CD14-positive monocyte (primary cell): ENCODE results near the gene DPP6. TPM values are rescaled to one million over a fixed set of nuclear protein-coding genes. Genes with fewer than 3 reads are reported as not detected.

ENCODE experiments used
- DNase-seq, 3 donors: peaks; one replicate each; pipeline ENCODE4 v3.0.0-alpha.2; 2011 to 2022
- H2AFZ ChIP-seq: 2 replicates; pipeline ENCODE4 v1.6.0; 2012; ENCODE audit warnings: mild to moderate bottlenecking, low read depth, low read length, inconsistent platforms; ENCODE audit not compliant: insufficient read depth, poor library complexity, severe bottlenecking
- H3K27ac ChIP-seq, 2 donors: 1 replicate in 1 of 2; 2 replicates in 1 of 2; pipeline ENCODE4 v1.5.1; 2012 to 2013; ENCODE audit warnings: low read length in 2 of 2, control low read depth in 1 of 2, inconsistent platforms in 1 of 2, low read depth in 1 of 2, mild to moderate bottlenecking in 1 of 2
- H3K27me3 ChIP-seq, 2 donors: one replicate each; pipeline versions ENCODE4 v1.6.0 to v1.6.1; 2011 to 2013; ENCODE audit warnings: low read length in 2 of 2; ENCODE audit not compliant: control insufficient read depth in 2 of 2, insufficient read depth in 2 of 2
- H3K36me3 ChIP-seq, 2 donors: replicated peaks in 1 of 2; 1 replicate in 1 of 2; 2 replicates in 1 of 2; pipeline versions ENCODE4 v1.5.1 to v1.6.1; 2012 to 2013; ENCODE audit warnings: low read length in 2 of 2, control low read depth in 1 of 2, inconsistent platforms in 1 of 2, mild to moderate bottlenecking in 1 of 2; ENCODE audit not compliant: insufficient read depth in 2 of 2, control insufficient read depth in 1 of 2
- H3K4me1 ChIP-seq, 2 donors: 1 replicate in 1 of 2; 2 replicates in 1 of 2; pipeline versions ENCODE4 v1.5.1 to v1.6.1; 2012 to 2013; ENCODE audit warnings: low read length in 2 of 2, control low read depth in 1 of 2, inconsistent platforms in 1 of 2, mild to moderate bottlenecking in 1 of 2, moderate library complexity in 1 of 2; ENCODE audit not compliant: insufficient read depth in 2 of 2, control insufficient read depth in 1 of 2
- H3K4me2 ChIP-seq: replicated peaks from 2 replicates; pipeline ENCODE3; 2012; ENCODE audit warnings: low read length, moderate library complexity, mild to moderate bottlenecking; ENCODE audit not compliant: poor library complexity, severe bottlenecking; ENCODE audit errors: extremely low read depth
- H3K4me3 ChIP-seq, 3 experiments: fragments of 200-600 bp in 1 of 3; sonication (generic) in 1 of 3; replicated peaks in 1 of 3; 1 replicate in 2 of 3; 2 replicates in 1 of 3; pipeline ENCODE4 v1.5.1; 2011 to 2013; ENCODE audit warnings: low read length in 3 of 3, mild to moderate bottlenecking in 3 of 3, control low read depth in 2 of 3, low read depth in 2 of 3, inconsistent platforms in 1 of 3, moderate library complexity in 1 of 3
- H3K79me2 ChIP-seq: 2 replicates; pipeline ENCODE4 v1.6.0; 2012; ENCODE audit warnings: mild to moderate bottlenecking, control low read depth, inconsistent platforms, low read length, moderate library complexity; ENCODE audit not compliant: insufficient read depth
- H3K9ac ChIP-seq: 2 replicates; pipeline ENCODE4 v1.6.0; 2017; ENCODE audit warnings: low read length, mild to moderate bottlenecking; ENCODE audit not compliant: insufficient read depth, poor library complexity, severe bottlenecking
- H3K9me3 ChIP-seq, 2 donors: replicated peaks in 1 of 2; 1 replicate in 1 of 2; 2 replicates in 1 of 2; pipeline versions ENCODE4 v1.5.1 to v1.6.1; 2012 to 2013; ENCODE audit warnings: low read length in 2 of 2, control low read depth in 1 of 2; ENCODE audit not compliant: control insufficient read depth in 1 of 2, insufficient read depth in 1 of 2
- H4K20me1 ChIP-seq: 2 replicates; pipeline ENCODE4 v1.6.0; 2012; ENCODE audit warnings: mild to moderate bottlenecking, low read length, control low read depth, moderate library complexity; ENCODE audit not compliant: insufficient read depth
- H3K27ac Mint-ChIP-seq, 7 donors: one replicate each; pipeline ENCODE4 v1.8.0; 2020; ENCODE audit warnings: mild to moderate bottlenecking in 7 of 7, mixed read lengths in 7 of 7, moderate library complexity in 6 of 7, inconsistent platforms in 2 of 7
- H3K27me3 Mint-ChIP-seq, 3 donors: one replicate each; pipeline ENCODE4 v1.8.0; 2021 to 2022; ENCODE audit warnings: low read depth in 3 of 3, mild to moderate bottlenecking in 3 of 3, mixed read lengths in 3 of 3, moderate library complexity in 3 of 3, inconsistent platforms in 1 of 3
- H3K36me3 Mint-ChIP-seq, 2 donors: one replicate each; pipeline ENCODE4 v1.8.0; 2020; ENCODE audit warnings: mixed read lengths in 2 of 2, inconsistent platforms in 1 of 2, mild to moderate bottlenecking in 1 of 2
- H3K4me1 Mint-ChIP-seq: one replicate; pipeline ENCODE4 v1.8.0; 2020; ENCODE audit warnings: mild to moderate bottlenecking, mixed read lengths
- H3K4me3 Mint-ChIP-seq, 2 donors: one replicate each; pipeline ENCODE4 v1.8.0; 2020; ENCODE audit warnings: mild to moderate bottlenecking in 2 of 2, mixed read lengths in 2 of 2, moderate library complexity in 1 of 2
- H3K9me3 Mint-ChIP-seq, 7 donors: one replicate each; pipeline ENCODE4 v1.8.0; 2020 to 2022; ENCODE audit warnings: mixed read lengths in 7 of 7, mild to moderate bottlenecking in 6 of 7, moderate library complexity in 6 of 7, inconsistent platforms in 2 of 7
- CTCF ChIP-seq: fragments of 200-600 bp; IDR thresholded peaks from one replicate; pipeline ENCODE4 v1.8.0; 2022; ENCODE audit warnings: antibody characterized with exemption, mild to moderate bottlenecking
- WGBS: methylation state at CpG from one replicate; pipeline ENCODE4 v1.1.5; 2013; ENCODE audit warnings: missing lambda C conversion rate; ENCODE audit not compliant: insufficient coverage; 5-methylcytosine and 5-hydroxymethylcytosine counted together
- intact Hi-C, 2 donors: fragments of 100-400 bp; cut with micrococcal nuclease; formaldehyde crosslinking; loops; one replicate each; pipeline versions ENCODE4 v1.15.0 to v1.15.1; 2023
- polyA plus RNA-seq, 3 donors: library from polyadenylated mRNA; depleted of rRNA in 1 of 3; unstranded in 2 of 3; stranded (reverse) in 1 of 3; fragments of 300-500 nt in 2 of 3; fragments of >200 nt in 1 of 3; fragmentation: Illumina TruSeq in 2 of 3; gene quantifications; 1 replicate in 2 of 3; 2 replicates in 1 of 3; pipeline ENCODE4 v1.2.3, GENCODE V29; 2012 to 2021

The DPP6 gene
- polyA plus RNA-seq, 3 donors: not detected

GRCh38 chr7:154836021-154836448 is 783.8 kb downstream of the DPP6 start:
- H3K4me1 Mint-ChIP-seq: no peaks in the 10 kb centered on the region

GRCh38 chr7:154837087-154837486 is 784.9 kb downstream of the DPP6 start:
- H3K4me3 Mint-ChIP-seq: no peak overlapping the region
- no peaks in the 10 kb centered on the region for H3K36me3 Mint-ChIP-seq
- no peak overlapping the region for H3K27ac Mint-ChIP-seq

More at GRCh38 chr7:154836021-154836448, 783.8 kb downstream of the DPP6 start:
- H3K4me3 ChIP-seq: no peak overlapping the region
- no peaks in the 10 kb centered on the region for H3K36me3 Mint-ChIP-seq
- H3K9me3 Mint-ChIP-seq: peaks cover 2 to 9% (median 4%) of the 10 kb centered on the region in 7 donors
- H3K27ac Mint-ChIP-seq: no peak overlapping the region
- peaks cover 6 to 10% of the 10 kb centered on the region in 2 donors for H3K9me3 ChIP-seq
- H3K79me2 ChIP-seq: no peaks in the 10 kb centered on the region
- no peak for TF ChIP-seq CTCF
- no peaks in the 10 kb centered on the region for H3K36me3 ChIP-seq
- H4K20me1 ChIP-seq: no peaks in the 10 kb centered on the region
- intact Hi-C loops: no loop called here
- peaks cover 0 to 4% (median 3%) of the 10 kb centered on the region in 3 donors for H3K27me3 Mint-ChIP-seq
- no peak overlapping the region for H2AFZ ChIP-seq
- no peaks in the 10 kb centered on the region for H3K27me3 ChIP-seq
- no peak overlapping the region for H3K4me3 Mint-ChIP-seq
- H3K4me2 ChIP-seq: no peak overlapping the region
- no peaks in the 10 kb centered on the region for H3K4me1 ChIP-seq
- 90% methylated on average over 3 of the region's 13 CpGs for WGBS
- no peak for DNase-seq
- no peak overlapping the region for H3K9ac ChIP-seq
- H3K27ac ChIP-seq: no peak overlapping the region

More at GRCh38 chr7:154837087-154837486, 784.9 kb downstream of the DPP6 start:
- no peak overlapping the region for H2AFZ ChIP-seq
- no peak for DNase-seq
- TF ChIP-seq CTCF: no peak
- H3K27me3 Mint-ChIP-seq: peaks cover 0 to 7% (median 3%) of the 10 kb centered on the region in 3 donors
- no peak overlapping the region for H3K4me2 ChIP-seq
- intact Hi-C loops: no loop called here
- no peaks in the 10 kb centered on the region for H3K79me2 ChIP-seq
- H3K27ac ChIP-seq: no peak overlapping the region
- H3K9me3 ChIP-seq: peaks cover 6 to 10% of the 10 kb centered on the region in 2 donors
- H3K4me1 Mint-ChIP-seq: no peaks in the 10 kb centered on the region
- 100% methylated on average over 6 of the region's 8 CpGs for WGBS
- H3K4me1 ChIP-seq: no peaks in the 10 kb centered on the region
- no peaks in the 10 kb centered on the region for H3K36me3 ChIP-seq
- H3K27me3 ChIP-seq: no peaks in the 10 kb centered on the region
- H3K9ac ChIP-seq: no peak overlapping the region
- no peak overlapping the region for H3K4me3 ChIP-seq
- peaks cover 2 to 9% (median 5%) of the 10 kb centered on the region in 7 donors for H3K9me3 Mint-ChIP-seq
- no peaks in the 10 kb centered on the region for H4K20me1 ChIP-seq
